IMR-90 (cell line): ENCODE data around the gene HMGCLL1. TPM values are rescaled to one million over a fixed set of nuclear protein-coding genes. Genes with fewer than 3 reads are reported as not detected.

Experiments used
- ATAC-seq: fragments of 200-7000 bp; cut with Tn5 transposase; 2 replicates; pipeline ENCODE4 v1.9.1; 2020; ENCODE audit warnings: low read depth, mild to moderate bottlenecking, moderate library complexity
- BruUV-seq: library from RNA; stranded (reverse); fragments of 400-500 nt; replicated peaks from 2 replicates; lab custom pipeline; 2021; lab: Mats Ljungman, UMichigan
- CTCF ChIA-PET: fragments of 300-600 bp; formaldehyde crosslinking; extraction: SDS; loops from one replicate; lab custom pipeline; 2021; ENCODE audit warnings: antibody characterized with exemption; lab: Yijun Ruan, JAX
- POLR2A ChIA-PET: fragments of 300-600 bp; sonication (Branson Sonifier 250); formaldehyde crosslinking; loops from one replicate; lab custom pipeline; 2022; ENCODE audit warnings: antibody characterized with exemption; ENCODE audit not compliant: unreplicated experiment; lab: Charles Lee
- DNase-seq: peaks from one replicate; pipeline ENCODE4 v3.0.0; 2013
- H2AFZ ChIP-seq: replicated peaks from 2 replicates; pipeline ENCODE3; 2013; ENCODE audit warnings: low read length, mild to moderate bottlenecking; ENCODE audit not compliant: poor library complexity
- H2AK5ac ChIP-seq: 2 replicates; pipeline ENCODE4 v1.6.1; 2013; ENCODE audit warnings: low read depth, low read length, inconsistent platforms
- H2AK9ac ChIP-seq: replicated peaks from 2 replicates; pipeline ENCODE3; 2013; ENCODE audit warnings: mild to moderate bottlenecking, low read depth, low read length, moderate library complexity; ENCODE audit not compliant: poor library complexity
- H2BK120ac ChIP-seq: 2 replicates; pipeline ENCODE4 v1.6.1; 2013; ENCODE audit warnings: low read depth, low read length, inconsistent platforms
- H2BK15ac ChIP-seq: 3 replicates; pipeline ENCODE4 v1.6.1; 2013; ENCODE audit warnings: low read depth, low read length, inconsistent platforms
- H2BK20ac ChIP-seq: 2 replicates; pipeline ENCODE4 v1.6.1; 2013; ENCODE audit warnings: low read depth, mild to moderate bottlenecking, inconsistent platforms, low read length, moderate library complexity
- H2BK5ac ChIP-seq: 2 replicates; pipeline ENCODE4 v1.6.1; 2013; ENCODE audit warnings: mild to moderate bottlenecking, low read depth, low read length, inconsistent platforms; ENCODE audit not compliant: poor library complexity, severe bottlenecking
- H3K14ac ChIP-seq: replicated peaks from 2 replicates; pipeline ENCODE4 v1.6.1; 2013; ENCODE audit warnings: low read depth, low read length, inconsistent platforms
- H3K18ac ChIP-seq: 2 replicates; pipeline ENCODE4 v1.6.1; 2013; ENCODE audit warnings: low read depth, low read length, control low read depth
- H3K23ac ChIP-seq: 2 replicates; pipeline ENCODE4 v1.6.1; 2013; ENCODE audit warnings: low read depth, low read length, inconsistent platforms
- H3K27ac ChIP-seq: 2 replicates; pipeline ENCODE4 v1.5.1; 2013; ENCODE audit warnings: mild to moderate bottlenecking, control low read depth, low read length; ENCODE audit not compliant: insufficient read depth
- H3K27me3 ChIP-seq: 2 replicates; pipeline ENCODE4 v1.6.1; 2013; ENCODE audit warnings: low read length; ENCODE audit not compliant: control insufficient read depth, insufficient read depth
- H3K36me3 ChIP-seq: 2 replicates; pipeline ENCODE4 v1.6.1; 2013; ENCODE audit warnings: low read length, mixed read lengths; ENCODE audit not compliant: control insufficient read depth, insufficient read depth
- H3K4ac ChIP-seq: 2 replicates; pipeline ENCODE4 v1.6.1; 2013; ENCODE audit warnings: low read depth, low read length, inconsistent platforms
- H3K4me1 ChIP-seq: 2 replicates; pipeline ENCODE4 v1.6.1; 2013; ENCODE audit warnings: low read length, mixed read lengths; ENCODE audit not compliant: control insufficient read depth, insufficient read depth
- H3K4me2 ChIP-seq: 2 replicates; pipeline ENCODE4 v1.6.1; 2013; ENCODE audit warnings: low read depth, mild to moderate bottlenecking, control low read depth, low read length, moderate library complexity
- H3K4me3 ChIP-seq: 2 replicates; pipeline ENCODE4 v1.5.1; 2013; ENCODE audit warnings: low read depth, mild to moderate bottlenecking, control low read depth, low read length, moderate library complexity; ENCODE audit not compliant: insufficient read depth
- H3K56ac ChIP-seq: 2 replicates; pipeline ENCODE4 v1.6.1; 2013; ENCODE audit warnings: low read length, inconsistent platforms; ENCODE audit not compliant: insufficient read depth; ENCODE audit errors: extremely low read depth
- H3K79me1 ChIP-seq, 2 experiments: 2 replicates each; pipeline ENCODE4 v1.6.1; 2013; ENCODE audit warnings: low read length in 2 of 2, inconsistent platforms in 1 of 2, low read depth in 1 of 2
- H3K9ac ChIP-seq: 2 replicates; pipeline ENCODE4 v1.6.1; 2013; ENCODE audit warnings: low read depth, low read length, control low read depth
- H3K9me1 ChIP-seq: 2 replicates; pipeline ENCODE4 v1.6.1; 2013; ENCODE audit warnings: low read length, inconsistent platforms; ENCODE audit not compliant: insufficient read depth
- H3K9me3 ChIP-seq: 2 replicates; pipeline ENCODE4 v1.6.1; 2013; ENCODE audit warnings: low read length; ENCODE audit not compliant: control insufficient read depth, insufficient read depth
- H4K20me1 ChIP-seq: 2 replicates; pipeline ENCODE4 v1.6.1; 2013; ENCODE audit warnings: low read length, inconsistent platforms; ENCODE audit not compliant: insufficient read depth
- H4K5ac ChIP-seq: 2 replicates; pipeline ENCODE4 v1.6.1; 2013; ENCODE audit warnings: mild to moderate bottlenecking, low read depth, low read length, control low read depth
- H4K8ac ChIP-seq, 2 experiments: 2 replicates each; pipeline ENCODE4 v1.6.1; 2013; ENCODE audit warnings: low read depth in 2 of 2, low read length in 2 of 2, control low read depth in 1 of 2, inconsistent platforms in 1 of 2
- H4K91ac ChIP-seq: 2 replicates; pipeline ENCODE4 v1.6.1; 2013; ENCODE audit warnings: low read depth, low read length, inconsistent platforms; ENCODE audit not compliant: insufficient read depth
- BHLHE40 ChIP-seq: fragments of 150-350 bp; IDR thresholded peaks from 2 replicates; pipeline ENCODE4 v1.6.1; 2016; ENCODE audit warnings: mild to moderate bottlenecking, low read depth, low read length
- CEBPB ChIP-seq: IDR thresholded peaks from 2 replicates; pipeline ENCODE4 v1.6.1; 2012; ENCODE audit warnings: low read depth, low read length, improper control_type of control experiment
- CHD1 ChIP-seq: IDR thresholded peaks from 2 replicates; pipeline ENCODE4 v1.6.1; 2012; ENCODE audit warnings: low read depth, low read length, improper control_type of control experiment
- FOS ChIP-seq: fragments of 150-350 bp; IDR thresholded peaks from 2 replicates; pipeline ENCODE4 v1.6.1; 2016; ENCODE audit warnings: low read depth, low read length
- MAFK ChIP-seq: IDR thresholded peaks from 2 replicates; pipeline ENCODE4 v1.6.1; 2012; ENCODE audit warnings: low read depth, low read length, improper control_type of control experiment
- MAZ ChIP-seq: IDR thresholded peaks from 2 replicates; pipeline ENCODE4 v1.6.1; 2012; ENCODE audit warnings: low read depth, mild to moderate bottlenecking, low read length, improper control_type of control experiment, moderate library complexity, borderline replicate concordance
- MXI1 ChIP-seq: IDR thresholded peaks from 2 replicates; pipeline ENCODE4 v1.6.1; 2012; ENCODE audit warnings: low read depth, mild to moderate bottlenecking, low read length, moderate library complexity, borderline replicate concordance
- NFE2L2 ChIP-seq: fragments of 150-350 bp; IDR thresholded peaks from 2 replicates; pipeline ENCODE4 v1.6.1; 2016; ENCODE audit warnings: low read depth, mild to moderate bottlenecking, low read length
- POLR2A ChIP-seq: IDR thresholded peaks from 2 replicates; pipeline ENCODE4 v1.6.1; 2012; ENCODE audit warnings: mild to moderate bottlenecking, low read depth, low read length
- RAD21 ChIP-seq: IDR thresholded peaks from 2 replicates; pipeline ENCODE4 v1.6.1; 2012; ENCODE audit warnings: low read length, improper control_type of control experiment
- RCOR1 ChIP-seq: IDR thresholded peaks from 2 replicates; pipeline ENCODE4 v1.6.1; 2012; ENCODE audit warnings: mild to moderate bottlenecking, low read length, improper control_type of control experiment; ENCODE audit not compliant: insufficient replicate concordance
- RFX5 ChIP-seq: IDR thresholded peaks from 2 replicates; pipeline ENCODE4 v1.8.0; 2012; ENCODE audit warnings: low read depth, mild to moderate bottlenecking, low read length, moderate library complexity
- SMC3 ChIP-seq: fragments of 150-350 bp; IDR thresholded peaks from 2 replicates; pipeline ENCODE4 v1.6.1; 2016; ENCODE audit warnings: low read depth, mild to moderate bottlenecking, antibody characterized with exemption, low read length, moderate library complexity
- WGBS, 2 experiments: methylation state at CpG; one replicate each; pipeline versions ENCODE4 v1.1.5 to v1.1.7; 2013; ENCODE audit warnings: missing lambda C conversion rate in 2 of 2; ENCODE audit not compliant: insufficient read length in 1 of 2; ENCODE audit errors: extremely low coverage in 2 of 2; 5-methylcytosine and 5-hydroxymethylcytosine counted together
- dilution Hi-C: fragments of 300-500 bp; cut with HindIII; formaldehyde crosslinking; loops from one replicate; pipeline ENCODE4 v1.14.3; 2018; ENCODE audit warnings: low sequenced_read_pairs; ENCODE audit not compliant: unreplicated experiment
- in situ Hi-C: fragments of 300-500 bp; cut with MboI; formaldehyde crosslinking; loops from 3 replicates; pipeline ENCODE4 v1.14.3; 2019; ENCODE audit warnings: low sequenced_read_pairs, inconsistent platforms, mixed read lengths
- intact Hi-C: fragments of 100-400 bp; cut with micrococcal nuclease; formaldehyde crosslinking; loops from 2 replicates; pipeline ENCODE4 v1.10.0; 2022
- polyA plus RNA-seq, 3 experiments: library from polyadenylated mRNA; depleted of rRNA; stranded (reverse); fragments of >200 nt; gene quantifications; 2 replicates each; pipeline ENCODE4 v1.2.3, GENCODE V29; 2012; ENCODE audit warnings: low replicate concordance in 1 of 3
- total RNA-seq: library from RNA; depleted of rRNA; stranded (reverse); fragments of >200 nt; gene quantifications from 2 replicates; pipeline ENCODE4 v1.2.3, GENCODE V29; 2012
- TF ChIP-seq, protein P1 (sequence below): fragments of 150-350 bp; IDR thresholded peaks from 2 replicates; pipeline ENCODE4 v1.6.1; 2016; ENCODE audit warnings: low read depth, mild to moderate bottlenecking, low read length, moderate library complexity, borderline replicate concordance
- TF ChIP-seq, protein P2 (sequence below): conservative IDR thresholded peaks from 2 replicates; pipeline ENCODE4 v1.5.1; 2012; ENCODE audit warnings: mild to moderate bottlenecking, low read depth, low read length, improper control_type of control experiment
- TF ChIP-seq, protein P3 (sequence below): fragments of 150-350 bp; IDR thresholded peaks from 2 replicates; pipeline ENCODE4 v1.6.1; 2017; ENCODE audit warnings: mild to moderate bottlenecking, antibody characterized with exemption, low read length, low read depth

The HMGCLL1 gene
- total and polyA plus RNA-seq, 2 of the 4 experiments (the other 2 are of a cell fraction) = 0.03 TPM; not detected in 1

DNA sequence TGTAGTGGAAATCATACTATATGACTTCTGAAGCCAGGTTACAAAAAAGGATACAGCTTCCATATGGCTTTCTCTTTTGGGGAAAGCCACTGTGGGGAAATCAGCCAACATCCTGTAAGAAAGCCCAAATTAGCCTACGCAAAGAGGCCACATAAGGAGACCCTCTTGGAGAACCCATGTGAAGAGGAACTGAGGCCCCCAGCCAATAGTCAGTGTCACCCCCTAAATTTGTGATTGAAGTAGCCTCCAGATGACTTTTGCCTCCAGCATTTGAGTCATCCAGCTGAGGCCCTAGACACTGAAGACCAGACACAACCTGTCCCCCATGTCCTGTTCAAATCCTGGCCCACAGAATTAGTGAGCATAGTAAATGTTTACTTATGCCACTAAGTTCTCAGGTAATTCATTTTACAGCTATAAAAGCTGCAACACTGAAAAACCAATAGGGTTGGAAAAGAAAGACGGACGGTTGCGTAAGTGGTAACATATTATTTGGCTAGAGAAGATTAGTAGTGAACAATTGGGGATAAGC, 60.4 kb downstream of the HMGCLL1 start:
- intact Hi-C loops = no loop called here
- Histone ChIP-seq H3K4me2 (no peak overlapping the region), H4K20me1 (no peaks in the 10 kb centered on the region), H4K5ac (no peak overlapping the region), H2AK5ac (no peak overlapping the region), H3K56ac (no peak overlapping the region), H3K4ac (no peak overlapping the region), H3K4me1 (no peaks in the 10 kb centered on the region), H4K91ac (no peak overlapping the region), H4K8ac (no peak overlapping the region), H3K9me1 (no peaks in the 10 kb centered on the region), H3K36me3 (no peaks in the 10 kb centered on the region), H2BK5ac (no peak overlapping the region), H3K14ac (no peak overlapping the region), H3K27me3 (no peaks in the 10 kb centered on the region), H2AFZ (no peak overlapping the region), H3K9me3 (no peaks in the 10 kb centered on the region), H3K4me3 (no peak overlapping the region), H3K79me1 (no peaks in the 10 kb centered on the region), H3K18ac (no peak overlapping the region), H2BK20ac (no peak overlapping the region), H3K27ac (no peak overlapping the region), H2BK120ac (no peak overlapping the region), H3K23ac (no peak overlapping the region), H2AK9ac (no peak overlapping the region), H2BK15ac (no peak overlapping the region), H3K9ac (no peak overlapping the region)
- DNase-seq (no peak), ATAC-seq (no peak)
- in situ Hi-C loops = no loop called here
- no CpG with 5 or more reads among the region's 4 CpGs for WGBS, 2 experiments
- BruUV-seq = no TSS peak
- CTCF ChIA-PET = no interaction called here
- TF ChIP-seq MXI1 = no peak
- TF ChIP-seq RAD21 = no peak
- TF ChIP-seq, protein P1, sequence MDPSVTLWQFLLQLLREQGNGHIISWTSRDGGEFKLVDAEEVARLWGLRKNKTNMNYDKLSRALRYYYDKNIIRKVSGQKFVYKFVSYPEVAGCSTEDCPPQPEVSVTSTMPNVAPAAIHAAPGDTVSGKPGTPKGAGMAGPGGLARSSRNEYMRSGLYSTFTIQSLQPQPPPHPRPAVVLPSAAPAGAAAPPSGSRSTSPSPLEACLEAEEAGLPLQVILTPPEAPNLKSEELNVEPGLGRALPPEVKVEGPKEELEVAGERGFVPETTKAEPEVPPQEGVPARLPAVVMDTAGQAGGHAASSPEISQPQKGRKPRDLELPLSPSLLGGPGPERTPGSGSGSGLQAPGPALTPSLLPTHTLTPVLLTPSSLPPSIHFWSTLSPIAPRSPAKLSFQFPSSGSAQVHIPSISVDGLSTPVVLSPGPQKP = no peak
- no peak for TF ChIP-seq CEBPB
- no peak for TF ChIP-seq NFE2L2
- TF ChIP-seq RCOR1 = no peak
- TF ChIP-seq, protein P2, sequence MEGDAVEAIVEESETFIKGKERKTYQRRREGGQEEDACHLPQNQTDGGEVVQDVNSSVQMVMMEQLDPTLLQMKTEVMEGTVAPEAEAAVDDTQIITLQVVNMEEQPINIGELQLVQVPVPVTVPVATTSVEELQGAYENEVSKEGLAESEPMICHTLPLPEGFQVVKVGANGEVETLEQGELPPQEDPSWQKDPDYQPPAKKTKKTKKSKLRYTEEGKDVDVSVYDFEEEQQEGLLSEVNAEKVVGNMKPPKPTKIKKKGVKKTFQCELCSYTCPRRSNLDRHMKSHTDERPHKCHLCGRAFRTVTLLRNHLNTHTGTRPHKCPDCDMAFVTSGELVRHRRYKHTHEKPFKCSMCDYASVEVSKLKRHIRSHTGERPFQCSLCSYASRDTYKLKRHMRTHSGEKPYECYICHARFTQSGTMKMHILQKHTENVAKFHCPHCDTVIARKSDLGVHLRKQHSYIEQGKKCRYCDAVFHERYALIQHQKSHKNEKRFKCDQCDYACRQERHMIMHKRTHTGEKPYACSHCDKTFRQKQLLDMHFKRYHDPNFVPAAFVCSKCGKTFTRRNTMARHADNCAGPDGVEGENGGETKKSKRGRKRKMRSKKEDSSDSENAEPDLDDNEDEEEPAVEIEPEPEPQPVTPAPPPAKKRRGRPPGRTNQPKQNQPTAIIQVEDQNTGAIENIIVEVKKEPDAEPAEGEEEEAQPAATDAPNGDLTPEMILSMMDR = no peak
- no peak for TF ChIP-seq CHD1
- no peak for TF ChIP-seq SMC3
- TF ChIP-seq RFX5 = no peak
- TF ChIP-seq BHLHE40 = no peak
- no peak for TF ChIP-seq MAFK
- TF ChIP-seq POLR2A = no peak
- no peak for TF ChIP-seq FOS
- TF ChIP-seq, protein P3, sequence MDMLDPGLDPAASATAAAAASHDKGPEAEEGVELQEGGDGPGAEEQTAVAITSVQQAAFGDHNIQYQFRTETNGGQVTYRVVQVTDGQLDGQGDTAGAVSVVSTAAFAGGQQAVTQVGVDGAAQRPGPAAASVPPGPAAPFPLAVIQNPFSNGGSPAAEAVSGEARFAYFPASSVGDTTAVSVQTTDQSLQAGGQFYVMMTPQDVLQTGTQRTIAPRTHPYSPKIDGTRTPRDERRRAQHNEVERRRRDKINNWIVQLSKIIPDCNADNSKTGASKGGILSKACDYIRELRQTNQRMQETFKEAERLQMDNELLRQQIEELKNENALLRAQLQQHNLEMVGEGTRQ = no peak
- no peak for TF ChIP-seq MAZ
- POLR2A ChIA-PET = no interaction called here
- dilution Hi-C loops = no loop called here
